Ectodermal cell (in vitro differentiated cells): ENCODE data around the gene MRPL17.

Experiments
- H3K27ac ChIP-seq: 2 replicates; pipeline ENCODE4 v1.7.0; 2013; ENCODE audit warnings: mild to moderate bottlenecking, low read depth, low read length; ENCODE audit not compliant: insufficient read depth, poor library complexity, severe bottlenecking
- H3K27me3 ChIP-seq: 2 replicates; pipeline ENCODE4 v1.7.0; 2013; ENCODE audit warnings: mild to moderate bottlenecking, low read length; ENCODE audit not compliant: insufficient read depth, control insufficient read depth, poor library complexity, severe bottlenecking
- H3K36me3 ChIP-seq: one replicate; pipeline ENCODE4 v1.7.0; 2013; ENCODE audit warnings: low read length; ENCODE audit not compliant: control insufficient read depth, insufficient read depth
- H3K4me1 ChIP-seq: one replicate; pipeline ENCODE4 v1.7.0; 2013; ENCODE audit warnings: low read length; ENCODE audit not compliant: control insufficient read depth, insufficient read depth
- H3K4me3 ChIP-seq: 2 replicates; pipeline ENCODE4 v1.7.0; 2013; ENCODE audit warnings: low read depth, low read length, control low read depth; ENCODE audit not compliant: insufficient read depth
- H3K9me3 ChIP-seq: 2 replicates; pipeline ENCODE4 v1.7.0; 2013; ENCODE audit warnings: mild to moderate bottlenecking, low read length, moderate library complexity; ENCODE audit not compliant: control insufficient read depth
- WGBS, 2 experiments: methylation state at CpG; one replicate each; pipeline ENCODE4 v1.1.7; 2013; ENCODE audit warnings: missing lambda C conversion rate in 2 of 2; 5-methylcytosine and 5-hydroxymethylcytosine counted together

The MRPL17 gene

DNA sequence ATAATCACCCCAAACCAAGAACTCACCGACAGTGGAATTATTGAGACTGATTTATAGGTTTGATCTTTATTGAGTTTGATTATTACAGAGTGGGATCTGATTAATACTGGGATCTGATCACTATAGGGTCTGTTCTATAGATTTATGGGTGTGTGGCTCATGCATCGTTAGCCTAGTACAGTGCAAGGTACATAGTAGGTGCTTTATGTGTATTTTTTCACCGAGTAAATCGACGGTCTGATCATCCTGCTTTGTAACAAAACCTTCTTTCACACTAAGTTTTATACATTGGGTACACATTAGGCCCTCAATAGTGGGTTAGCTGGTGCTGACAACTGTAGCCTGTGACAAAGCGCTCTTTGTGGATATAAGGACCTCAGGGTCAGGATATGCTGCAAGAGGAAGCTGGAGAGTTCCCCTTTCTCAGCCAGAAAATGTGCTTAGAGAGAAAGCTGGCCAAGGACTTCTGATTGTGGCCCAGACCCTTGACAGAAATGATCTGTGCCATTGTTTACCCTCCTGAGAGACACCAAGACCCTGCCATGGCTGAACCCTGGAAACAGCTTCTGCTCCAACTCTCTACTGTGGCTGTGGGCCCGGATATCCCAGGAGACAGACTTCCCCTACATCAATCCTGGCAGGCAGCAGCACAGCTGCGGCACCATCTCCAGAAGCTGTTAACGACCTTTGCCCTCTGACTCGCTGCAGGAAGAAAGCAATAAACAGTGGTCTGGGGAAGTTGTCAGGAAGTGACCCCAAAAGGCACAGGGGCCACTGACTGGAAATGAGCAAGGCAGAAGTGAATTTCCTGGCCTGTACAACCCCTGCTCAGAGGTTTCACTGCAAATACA, 47.8 kb downstream of the MRPL17 start:
- Histone ChIP-seq H3K4me3 (no peak overlapping the region), H3K36me3 (peaks cover 4% of the 10 kb centered on the region), H3K27ac (no peak overlapping the region)

GRCh38 chr11:6634534-6634933, 48.6 kb downstream of the MRPL17 start:
- 83 to 87% methylated on average over 1 of the region's 1 CpG for WGBS, 2 experiments
- no peak overlapping the region for H3K27ac ChIP-seq
- peaks cover 3% of the 10 kb centered on the region for H3K36me3 ChIP-seq
- H3K9me3 ChIP-seq: no peaks in the 10 kb centered on the region
- H3K27me3 ChIP-seq: peaks cover 21% of the 10 kb centered on the region
- H3K4me1 ChIP-seq: no peaks in the 10 kb centered on the region
- H3K4me3 ChIP-seq: no peak overlapping the region

More for the DNA sequence above, 47.8 kb downstream of the MRPL17 start:
- WGBS, 2 experiments: 82 to 85% methylated on average over 10 of the region's 10 CpGs
- Histone ChIP-seq H3K27me3 (peaks cover 13% of the 10 kb centered on the region), H3K9me3 (no peaks in the 10 kb centered on the region), H3K4me1 (no peaks in the 10 kb centered on the region)

GRCh38 chr11:6633422-6634408, 49.4 kb downstream of the MRPL17 start:
- peaks cover 26% of the 10 kb centered on the region for H3K27me3 ChIP-seq
- 93 to 94% methylated on average over 16 of the region's 16 CpGs for WGBS, 2 experiments
- H3K4me1 ChIP-seq: no peaks in the 10 kb centered on the region
- no peaks in the 10 kb centered on the region for H3K9me3 ChIP-seq
- no peak overlapping the region for H3K4me3 ChIP-seq
- H3K36me3 ChIP-seq: peaks cover 3% of the 10 kb centered on the region
- no peak overlapping the region for H3K27ac ChIP-seq

DNA sequence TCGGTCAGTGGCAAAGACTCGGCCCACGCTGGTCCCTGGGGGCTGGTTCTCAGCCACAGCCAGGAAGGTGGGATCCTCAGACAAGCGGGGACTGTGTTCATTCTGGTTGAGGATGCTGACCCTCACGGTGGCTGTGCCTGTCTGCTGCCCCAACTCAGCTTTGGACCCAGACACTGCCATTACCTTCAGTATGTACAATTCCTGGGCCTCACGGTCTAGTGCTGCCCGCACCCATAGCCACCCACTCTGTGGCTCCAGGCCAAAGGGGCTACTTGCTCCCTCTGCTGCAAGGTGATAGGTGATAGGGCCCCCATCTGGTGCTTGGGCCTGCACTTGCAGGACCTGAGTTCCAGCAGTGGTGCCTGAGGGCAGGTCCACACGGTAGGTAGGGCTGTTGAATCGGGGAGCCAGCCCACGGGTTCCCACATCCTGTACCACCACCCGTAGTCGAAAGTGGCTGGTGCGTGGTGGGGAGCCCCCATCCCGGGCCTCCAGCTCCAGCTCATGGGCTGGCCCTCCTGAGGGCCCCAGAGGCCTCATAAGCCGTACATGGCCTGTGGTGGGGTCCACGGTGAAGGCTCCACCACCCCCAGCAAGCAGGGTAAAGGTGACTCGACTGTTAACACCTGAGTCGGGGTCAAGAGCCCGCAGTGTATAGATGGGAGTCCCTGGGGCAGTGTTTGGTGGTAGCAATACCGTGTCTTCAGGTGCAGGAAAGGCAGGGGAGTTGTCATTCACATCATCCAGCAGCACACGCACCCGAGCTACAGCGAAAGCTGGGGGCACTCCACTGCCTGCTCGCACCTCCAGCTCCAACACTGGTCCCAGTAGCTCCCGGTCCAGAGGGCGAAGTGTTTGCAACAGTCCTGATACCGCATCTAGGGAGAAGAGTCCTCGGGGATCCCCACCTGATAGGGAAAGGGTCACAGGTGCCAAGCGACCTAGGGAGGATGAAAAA, 50.7 kb downstream of the MRPL17 start:
- Histone ChIP-seq H3K4me1 (no peaks in the 10 kb centered on the region), H3K36me3 (peaks cover 6% of the 10 kb centered on the region), H3K4me3 (no peak overlapping the region), H3K9me3 (no peaks in the 10 kb centered on the region), H3K27ac (no peak overlapping the region), H3K27me3 (peaks cover 26% of the 10 kb centered on the region)
- WGBS, 2 experiments: 95 to 96% methylated on average over 29 of the region's 29 CpGs

DNA sequence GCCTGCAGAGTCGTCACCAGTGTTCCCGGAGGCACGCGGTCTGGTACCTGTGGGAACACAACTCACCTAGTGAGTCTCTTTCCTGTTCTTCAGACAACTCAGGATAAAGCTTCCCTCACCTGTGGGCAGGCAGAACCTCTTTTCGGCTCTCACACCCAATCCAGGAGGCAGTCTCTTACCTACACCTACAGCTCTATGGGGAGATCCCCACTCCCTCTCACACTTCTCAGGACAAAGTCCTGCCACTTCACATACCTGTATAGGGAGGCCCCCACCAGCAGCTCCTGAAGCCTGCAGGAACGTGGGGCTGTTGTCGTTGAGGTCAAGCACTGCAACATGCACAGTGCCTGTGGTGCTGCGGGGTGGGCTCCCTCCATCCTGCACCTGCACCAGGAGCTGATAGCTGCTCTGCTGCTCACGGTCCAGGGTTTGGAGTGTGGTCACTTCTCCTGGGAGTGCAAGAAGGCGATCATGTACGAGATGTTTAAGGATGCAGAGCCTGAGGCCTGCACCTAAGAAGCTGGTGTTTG, 51.7 kb downstream of the MRPL17 start:
- H3K4me1 ChIP-seq: no peaks in the 10 kb centered on the region
- no peaks in the 10 kb centered on the region for H3K9me3 ChIP-seq
- peaks cover 9% of the 10 kb centered on the region for H3K36me3 ChIP-seq
- H3K4me3 ChIP-seq: no peak overlapping the region
- H3K27me3 ChIP-seq: peaks cover 26% of the 10 kb centered on the region
- 88 to 93% methylated on average over 11 of the region's 11 CpGs for WGBS, 2 experiments
- H3K27ac ChIP-seq: no peak overlapping the region

DNA sequence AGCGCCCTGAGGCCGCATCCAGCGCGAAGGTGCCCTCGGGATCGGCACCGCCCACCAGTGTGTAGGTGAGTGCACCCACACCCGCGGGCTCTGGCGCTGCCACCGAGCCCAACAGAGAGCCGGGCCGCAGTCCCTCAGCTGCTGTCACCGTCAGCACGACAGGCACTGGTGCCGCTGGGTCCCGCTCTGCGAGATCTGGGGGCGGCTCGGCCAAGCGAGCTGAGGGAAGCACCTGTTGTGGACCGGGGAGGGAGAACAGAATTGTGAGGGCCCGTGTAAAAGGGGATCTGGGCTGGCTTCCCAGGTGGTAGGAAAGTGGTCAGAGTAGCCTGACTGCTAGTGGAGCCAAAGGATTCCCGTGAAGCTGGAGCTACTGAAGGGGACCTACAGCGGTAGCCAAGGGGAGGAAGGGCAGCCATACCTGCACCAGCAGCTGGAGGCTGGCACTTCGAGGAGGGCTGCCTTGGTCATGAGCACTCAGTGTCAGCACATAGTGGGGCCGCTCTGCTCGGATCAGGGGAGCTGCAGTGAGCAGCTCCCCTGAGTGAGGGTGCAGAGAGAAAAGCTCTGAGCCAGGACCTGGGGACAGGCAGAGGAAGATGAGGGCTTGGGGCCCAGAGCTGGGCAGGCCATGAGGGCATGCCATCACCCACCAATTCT, 52.4 kb downstream of the MRPL17 start:
- Histone ChIP-seq H3K27me3 (peaks cover 26% of the 10 kb centered on the region), H3K9me3 (no peaks in the 10 kb centered on the region), H3K4me1 (no peaks in the 10 kb centered on the region), H3K27ac (no peak overlapping the region), H3K4me3 (peak overlapping the region; percentile 38), H3K36me3 (peaks cover 10% of the 10 kb centered on the region)
- 27% methylated on average over 28 of the region's 28 CpGs for WGBS, 2 experiments
